Hepatocyte (in vitro differentiated cells): ENCODE data around the gene CCT3. TPM values are rescaled to one million over a fixed set of nuclear protein-coding genes. Genes with fewer than 3 reads are reported as not detected.

ENCODE experiments used
- DNase-seq: peaks from one replicate; pipeline ENCODE4 v3.0.0-alpha.2; 2016; ENCODE audit warnings: low spot score
- H2AFZ ChIP-seq: fragments of 200-600 bp; sonication (generic); 2 replicates; pipeline ENCODE4 v1.6.0; 2016; ENCODE audit warnings: antibody characterized with exemption, mild to moderate bottlenecking
- H3K27ac ChIP-seq: fragments of 200-600 bp; sonication (generic); 2 replicates; pipeline ENCODE4 v1.5.1; 2016; ENCODE audit warnings: mild to moderate bottlenecking
- H3K27me3 ChIP-seq: fragments of 200-600 bp; sonication (generic); 2 replicates; pipeline ENCODE4 v1.6.1; 2016
- H3K36me3 ChIP-seq: fragments of 200-600 bp; sonication (generic); replicated peaks from 2 replicates; pipeline ENCODE4 v1.5.1; 2016; ENCODE audit warnings: low read depth; ENCODE audit not compliant: insufficient read depth
- H3K4me1 ChIP-seq: fragments of 200-600 bp; sonication (generic); 2 replicates; pipeline ENCODE4 v1.5.1; 2016; ENCODE audit warnings: mild to moderate bottlenecking, moderate library complexity; ENCODE audit not compliant: insufficient read depth
- H3K4me2 ChIP-seq: fragments of 200-600 bp; sonication (generic); 2 replicates; pipeline ENCODE4 v1.6.0; 2016
- H3K4me3 ChIP-seq: fragments of 200-600 bp; sonication (generic); 2 replicates; pipeline ENCODE4 v1.5.1; 2016; ENCODE audit warnings: mild to moderate bottlenecking
- H3K79me2 ChIP-seq: fragments of 200-600 bp; sonication (generic); 2 replicates; pipeline ENCODE4 v1.6.0; 2017; ENCODE audit warnings: mild to moderate bottlenecking
- H3K9me2 ChIP-seq: fragments of 200-600 bp; sonication (generic); replicated peaks from 2 replicates; pipeline ENCODE4 v1.6.0; 2017; ENCODE audit warnings: mild to moderate bottlenecking; ENCODE audit not compliant: insufficient read depth
- H3K9me3 ChIP-seq: fragments of 200-600 bp; sonication (generic); 2 replicates; pipeline ENCODE4 v1.5.1; 2016; ENCODE audit warnings: low read depth, mild to moderate bottlenecking
- H4K20me1 ChIP-seq: fragments of 200-600 bp; sonication (generic); 2 replicates; pipeline ENCODE4 v1.6.0; 2016; ENCODE audit warnings: mild to moderate bottlenecking; ENCODE audit not compliant: insufficient read depth, poor library complexity, severe bottlenecking
- EZH2 ChIP-seq: fragments of 200-600 bp; sonication (generic); IDR thresholded peaks from 2 replicates; pipeline ENCODE4 v1.6.1; 2016; ENCODE audit warnings: antibody characterized with exemption, mild to moderate bottlenecking, borderline replicate concordance
- EZH2phosphoT487 ChIP-seq: fragments of 200-600 bp; sonication (generic); IDR thresholded peaks from one replicate; pipeline ENCODE4 v1.6.1; 2018; ENCODE audit warnings: antibody characterized with exemption, mild to moderate bottlenecking, low read depth, moderate library complexity; ENCODE audit not compliant: unreplicated experiment, severe bottlenecking
- WGBS: methylation state at CpG from one replicate; pipeline ENCODE4 v1.1.6; 2016; ENCODE audit warnings: low lambda C conversion rate; ENCODE audit errors: missing lambda C conversion rate; 5-methylcytosine and 5-hydroxymethylcytosine counted together
- polyA plus RNA-seq: library from polyadenylated mRNA; unstranded; fragments of >200 nt; fragmentation: Nextera tagmentation; extraction: Ambion mirVana; gene quantifications from 2 replicates; pipeline ENCODE4 v1.2.1, GENCODE V29; 2016
- total RNA-seq: library from RNA; depleted of rRNA; stranded (reverse); fragments of >200 nt; gene quantifications from 2 replicates; pipeline ENCODE4 v1.2.3, GENCODE V29; 2014
- TF ChIP-seq, protein P1 (sequence below): fragments of 200-600 bp; sonication (generic); IDR thresholded peaks from 2 replicates; pipeline ENCODE4 v1.5.1; 2016; ENCODE audit warnings: antibody characterized with exemption, mild to moderate bottlenecking; ENCODE audit not compliant: poor library complexity

CCT3 gene
- total and polyA plus RNA-seq, 2 experiments from 2014 or later: 212 to 251 TPM

- 53% methylated on average over 6 of the region's 6 CpGs for WGBS
- DNase-seq: no peak
- H3K36me3 ChIP-seq: no peaks in the 10 kb centered on the region
- H3K27me3 ChIP-seq: no peaks in the 10 kb centered on the region
- no peaks in the 10 kb centered on the region for H3K9me2 ChIP-seq
- no peaks in the 10 kb centered on the region for H3K79me2 ChIP-seq
- no peaks in the 10 kb centered on the region for H4K20me1 ChIP-seq
- no peak for TF ChIP-seq EZH2phosphoT487
- TF ChIP-seq, protein P1, sequence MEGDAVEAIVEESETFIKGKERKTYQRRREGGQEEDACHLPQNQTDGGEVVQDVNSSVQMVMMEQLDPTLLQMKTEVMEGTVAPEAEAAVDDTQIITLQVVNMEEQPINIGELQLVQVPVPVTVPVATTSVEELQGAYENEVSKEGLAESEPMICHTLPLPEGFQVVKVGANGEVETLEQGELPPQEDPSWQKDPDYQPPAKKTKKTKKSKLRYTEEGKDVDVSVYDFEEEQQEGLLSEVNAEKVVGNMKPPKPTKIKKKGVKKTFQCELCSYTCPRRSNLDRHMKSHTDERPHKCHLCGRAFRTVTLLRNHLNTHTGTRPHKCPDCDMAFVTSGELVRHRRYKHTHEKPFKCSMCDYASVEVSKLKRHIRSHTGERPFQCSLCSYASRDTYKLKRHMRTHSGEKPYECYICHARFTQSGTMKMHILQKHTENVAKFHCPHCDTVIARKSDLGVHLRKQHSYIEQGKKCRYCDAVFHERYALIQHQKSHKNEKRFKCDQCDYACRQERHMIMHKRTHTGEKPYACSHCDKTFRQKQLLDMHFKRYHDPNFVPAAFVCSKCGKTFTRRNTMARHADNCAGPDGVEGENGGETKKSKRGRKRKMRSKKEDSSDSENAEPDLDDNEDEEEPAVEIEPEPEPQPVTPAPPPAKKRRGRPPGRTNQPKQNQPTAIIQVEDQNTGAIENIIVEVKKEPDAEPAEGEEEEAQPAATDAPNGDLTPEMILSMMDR: no peak
- TF ChIP-seq EZH2: no peak
- no peak overlapping the region for H3K4me2 ChIP-seq
- peaks cover 13% of the 10 kb centered on the region for H3K4me1 ChIP-seq
- no peak overlapping the region for H2AFZ ChIP-seq
- no peaks in the 10 kb centered on the region for H3K9me3 ChIP-seq
- no peak overlapping the region for H3K27ac ChIP-seq
- H3K4me3 ChIP-seq: no peak overlapping the region
Measured at GRCh38 chr1:156378557-156378956, 40.5 kb upstream of the CCT3 start.

GRCh38 chr1:156376958-156377919, 39.1 kb upstream of the CCT3 start:
- Histone ChIP-seq H3K9me2 (no peaks in the 10 kb centered on the region), H3K4me3 (no peak overlapping the region), H2AFZ (no peak overlapping the region), H3K27me3 (no peaks in the 10 kb centered on the region), H3K27ac (no peak overlapping the region), H3K4me2 (no peak overlapping the region), H3K4me1 (peaks cover 17% of the 10 kb centered on the region), H3K79me2 (no peaks in the 10 kb centered on the region), H3K36me3 (no peaks in the 10 kb centered on the region), H4K20me1 (no peaks in the 10 kb centered on the region), H3K9me3 (no peaks in the 10 kb centered on the region)
- WGBS: 91% methylated on average over 20 of the region's 20 CpGs
- TF ChIP-seq, protein P1: no peak
- TF ChIP-seq EZH2phosphoT487 (no peak), EZH2 (no peak)
- no peak for DNase-seq

DNA sequence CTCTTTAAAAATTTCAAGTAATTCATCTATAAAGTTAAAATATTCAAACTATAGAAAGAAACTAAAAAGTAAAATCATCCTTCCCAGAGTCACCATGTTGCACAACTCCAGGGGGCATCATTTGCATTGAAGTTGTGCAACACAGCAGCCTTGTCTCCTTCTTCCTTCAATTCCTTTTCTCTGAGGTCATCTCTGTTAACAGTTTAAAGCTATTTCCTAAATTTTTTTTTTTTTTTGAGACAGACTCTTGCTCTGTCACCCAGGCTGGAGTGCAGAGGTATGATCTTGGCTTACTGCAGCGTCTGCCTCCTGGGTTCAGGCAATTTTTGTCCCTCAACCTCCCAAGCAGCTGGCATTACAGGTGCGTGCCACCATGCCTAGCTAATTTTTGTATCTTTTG, 38.1 kb upstream of the CCT3 start:
- Histone ChIP-seq H3K4me2 (no peak overlapping the region), H3K27ac (no peak overlapping the region), H3K27me3 (no peaks in the 10 kb centered on the region), H3K4me3 (no peak overlapping the region), H3K4me1 (peaks cover 22% of the 10 kb centered on the region), H3K79me2 (no peaks in the 10 kb centered on the region), H3K36me3 (no peaks in the 10 kb centered on the region), H2AFZ (no peak overlapping the region), H3K9me2 (no peaks in the 10 kb centered on the region), H3K9me3 (no peaks in the 10 kb centered on the region), H4K20me1 (no peaks in the 10 kb centered on the region)
- TF ChIP-seq EZH2 (no peak), EZH2phosphoT487 (no peak)
- TF ChIP-seq, protein P1: no peak
- 100% methylated on average over 2 of the region's 2 CpGs for WGBS
- no peak for DNase-seq
